Measurements from ENCODE around the gene RAB4B. TPM values are rescaled to one million over a fixed set of nuclear protein-coding genes. Genes with fewer than 3 reads are reported as not detected.

RAB4B gene
- total and polyA plus RNA-seq, 2 of the 13 experiments (the other 11 are each of a cell fraction or from before 2014, with no cell fraction given), result 3.3 to 5.4 TPM

- TF ChIP-seq MYC (CRISPR knock-in tag; IDR thresholded peaks at IDR 0.05; ENCODE audit: borderline replicate concordance), result peak; percentile 31; the same call in 1 of the 2 replicates
- TF ChIP-seq NR2C2 (CRISPR knock-in tag; IDR thresholded peaks at IDR 0.05; ENCODE audit: borderline replicate concordance), result 0 out of 2 replicates have a peak, but pooled peaks have one; percentile 28
- TF ChIP-seq FOSL2 (CRISPR knock-in tag; IDR thresholded peaks at IDR 0.05), result peak; percentile 41; the same call in 1 of the 2 replicates
- no peak for TF ChIP-seq ZNF567 (CRISPR knock-in tag; IDR thresholded peaks at IDR 0.05; ENCODE audit: borderline replicate concordance)
- TF ChIP-seq PAXIP1 (CRISPR knock-in tag; conservative IDR thresholded peaks at IDR 0.05), result peak; percentile 64
- peak; percentile 76 for TF ChIP-seq HNF4G (IDR thresholded peaks at IDR 0.05; ENCODE audit: borderline replicate concordance, low read depth, low read length)
- TF ChIP-seq HNF4G (CRISPR knock-in tag; IDR thresholded peaks at IDR 0.05; ENCODE audit: borderline replicate concordance, low read depth), result peak; percentile 30; the same call in 1 of the 2 replicates
- TF ChIP-seq PRDM10 (CRISPR knock-in tag; IDR thresholded peaks at IDR 0.05; ENCODE audit: low read depth), result 0 out of 2 replicates have a peak, but pooled peaks have one; percentile 38
- TF ChIP-seq, protein P1, sequence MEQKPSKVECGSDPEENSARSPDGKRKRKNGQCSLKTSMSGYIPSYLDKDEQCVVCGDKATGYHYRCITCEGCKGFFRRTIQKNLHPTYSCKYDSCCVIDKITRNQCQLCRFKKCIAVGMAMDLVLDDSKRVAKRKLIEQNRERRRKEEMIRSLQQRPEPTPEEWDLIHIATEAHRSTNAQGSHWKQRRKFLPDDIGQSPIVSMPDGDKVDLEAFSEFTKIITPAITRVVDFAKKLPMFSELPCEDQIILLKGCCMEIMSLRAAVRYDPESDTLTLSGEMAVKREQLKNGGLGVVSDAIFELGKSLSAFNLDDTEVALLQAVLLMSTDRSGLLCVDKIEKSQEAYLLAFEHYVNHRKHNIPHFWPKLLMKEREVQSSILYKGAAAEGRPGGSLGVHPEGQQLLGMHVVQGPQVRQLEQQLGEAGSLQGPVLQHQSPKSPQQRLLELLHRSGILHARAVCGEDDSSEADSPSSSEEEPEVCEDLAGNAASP (CRISPR knock-in tag; IDR thresholded peaks at IDR 0.05; ENCODE audit: borderline replicate concordance), result peak; percentile 21; the same call in 1 of the 2 replicates
- peak; percentile 51; the same call in 1 of the 2 replicates for TF ChIP-seq KAT7 (CRISPR knock-in tag; IDR thresholded peaks at IDR 0.05; ENCODE audit: borderline replicate concordance)
- TF ChIP-seq POLR2A (IDR thresholded peaks at IDR 0.05; ENCODE audit: insufficient read depth in 1 of 2, low read depth in 2 of 2, low read length in 2 of 2), result 0 out of 4 replicates have a peak, but pooled peaks have one; percentile 25 to 29
- TF ChIP-seq, protein P2, sequence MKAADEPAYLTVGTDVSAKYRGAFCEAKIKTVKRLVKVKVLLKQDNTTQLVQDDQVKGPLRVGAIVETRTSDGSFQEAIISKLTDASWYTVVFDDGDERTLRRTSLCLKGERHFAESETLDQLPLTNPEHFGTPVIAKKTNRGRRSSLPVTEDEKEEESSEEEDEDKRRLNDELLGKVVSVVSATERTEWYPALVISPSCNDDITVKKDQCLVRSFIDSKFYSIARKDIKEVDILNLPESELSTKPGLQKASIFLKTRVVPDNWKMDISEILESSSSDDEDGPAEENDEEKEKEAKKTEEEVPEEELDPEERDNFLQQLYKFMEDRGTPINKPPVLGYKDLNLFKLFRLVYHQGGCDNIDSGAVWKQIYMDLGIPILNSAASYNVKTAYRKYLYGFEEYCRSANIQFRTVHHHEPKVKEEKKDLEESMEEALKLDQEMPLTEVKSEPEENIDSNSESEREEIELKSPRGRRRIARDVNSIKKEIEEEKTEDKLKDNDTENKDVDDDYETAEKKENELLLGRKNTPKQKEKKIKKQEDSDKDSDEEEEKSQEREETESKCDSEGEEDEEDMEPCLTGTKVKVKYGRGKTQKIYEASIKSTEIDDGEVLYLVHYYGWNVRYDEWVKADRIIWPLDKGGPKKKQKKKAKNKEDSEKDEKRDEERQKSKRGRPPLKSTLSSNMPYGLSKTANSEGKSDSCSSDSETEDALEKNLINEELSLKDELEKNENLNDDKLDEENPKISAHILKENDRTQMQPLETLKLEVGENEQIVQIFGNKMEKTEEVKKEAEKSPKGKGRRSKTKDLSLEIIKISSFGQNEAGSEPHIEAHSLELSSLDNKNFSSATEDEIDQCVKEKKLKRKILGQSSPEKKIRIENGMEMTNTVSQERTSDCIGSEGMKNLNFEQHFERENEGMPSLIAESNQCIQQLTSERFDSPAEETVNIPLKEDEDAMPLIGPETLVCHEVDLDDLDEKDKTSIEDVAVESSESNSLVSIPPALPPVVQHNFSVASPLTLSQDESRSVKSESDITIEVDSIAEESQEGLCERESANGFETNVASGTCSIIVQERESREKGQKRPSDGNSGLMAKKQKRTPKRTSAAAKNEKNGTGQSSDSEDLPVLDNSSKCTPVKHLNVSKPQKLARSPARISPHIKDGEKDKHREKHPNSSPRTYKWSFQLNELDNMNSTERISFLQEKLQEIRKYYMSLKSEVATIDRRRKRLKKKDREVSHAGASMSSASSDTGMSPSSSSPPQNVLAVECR (CRISPR knock-in tag; IDR thresholded peaks at IDR 0.05; ENCODE audit: borderline replicate concordance), result peak; percentile 43; the same call in 1 of the 2 replicates
- TF ChIP-seq PBX2 (CRISPR knock-in tag; IDR thresholded peaks at IDR 0.05), result no peak
These were observed 23.3 kb upstream of the RAB4B start (continued) for GRCh38 chr19:40754611-40755247.
